Measurements from ENCODE around the gene CENPH.
A peak's percentile ranks its signal among the peaks of the same experiment; 100 is the strongest.
"Not testable (repeated sequence)": the region's sequence is repeated elsewhere in the genome, so short reads cannot be mapped to it uniquely, and the experiment has no call there.

Gene CENPH

GRCh38 chr5:69189162-69190086, at the start of gene CENPH:
CENPH (plus strand) TSS chr5:69189583; CDS start chr5:69189635, 52 bp downstream.
- DNase-seq: peak; percentile 74

DNA sequence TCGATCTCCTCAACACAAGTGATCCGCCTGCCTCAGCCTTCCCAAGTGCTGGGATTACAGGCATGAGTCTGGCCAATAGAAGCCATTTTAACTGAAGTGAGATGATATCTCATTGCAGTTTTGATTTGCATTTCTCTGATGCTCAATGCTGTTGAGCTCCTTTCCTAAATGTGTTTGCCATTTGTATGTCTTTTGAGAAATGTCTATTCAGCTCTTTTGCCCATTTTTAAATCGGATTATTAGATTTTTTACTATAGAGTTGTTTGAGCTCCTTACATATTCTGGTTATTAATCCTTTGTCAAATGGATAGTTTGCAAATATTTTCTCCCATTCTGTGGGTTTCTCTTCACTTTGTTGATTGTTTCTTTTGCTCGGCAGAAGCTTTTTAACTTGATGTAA, 49.1 kb upstream of the CENPH start:
- DNase-seq: not testable (repeated sequence)

GRCh38 chr5:69140827-69141226, 48.6 kb upstream of the CENPH start:
- no peak for DNase-seq

GRCh38 chr5:69148576-69148975, 40.8 kb upstream of the CENPH start:
- not testable (repeated sequence) for DNase-seq

DNA sequence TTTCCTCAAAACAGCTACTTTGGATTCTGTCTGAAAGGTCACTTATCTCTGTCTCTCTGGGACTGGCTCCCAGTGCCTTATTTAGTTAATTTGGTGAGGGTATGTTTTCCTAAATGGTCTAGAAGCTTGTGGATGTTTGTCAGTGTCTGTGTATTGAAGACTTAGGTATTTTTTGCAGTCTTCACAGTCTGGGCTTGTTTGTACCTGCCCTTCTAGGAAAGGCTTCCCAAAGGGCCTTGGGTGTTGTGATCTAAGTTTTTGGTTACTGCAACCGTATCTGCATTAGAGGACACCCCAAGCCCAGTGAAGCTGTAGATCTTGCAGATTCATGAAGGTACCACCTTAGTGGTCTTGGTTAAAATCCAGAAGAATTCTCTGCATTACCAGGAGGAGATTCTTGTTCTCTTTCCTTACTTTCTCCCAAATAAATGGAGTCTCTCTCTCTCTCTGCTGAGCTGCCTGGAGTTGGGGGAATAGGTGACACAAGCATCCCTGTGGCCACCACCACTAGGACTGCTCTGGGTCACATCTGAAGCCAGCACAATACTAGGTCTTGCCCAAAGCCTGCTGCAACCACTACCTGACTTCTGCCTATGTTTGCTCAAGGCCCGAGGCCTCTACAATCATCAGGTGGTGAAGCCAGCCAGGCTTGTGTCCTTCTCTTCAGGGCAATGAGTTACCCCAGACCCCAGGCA, 40.3 kb upstream of the CENPH start:
- DNase-seq: no peak

DNA sequence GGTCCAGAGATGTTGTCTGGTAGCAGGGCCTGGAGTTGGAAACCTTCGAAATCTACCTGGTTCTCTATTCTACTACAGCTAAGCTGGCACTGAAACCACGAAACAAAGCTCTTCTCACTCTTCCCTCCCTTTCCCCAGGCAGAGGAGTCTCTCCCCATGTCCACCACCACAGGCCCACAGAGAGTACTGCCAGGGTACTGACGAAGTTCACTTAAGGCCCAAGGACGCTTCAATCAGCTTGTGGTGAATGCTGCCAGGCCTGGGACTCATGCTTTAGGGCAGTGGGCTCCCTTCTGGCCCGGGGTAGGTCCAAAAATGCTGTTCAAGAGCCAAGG, 39.7 kb upstream of the CENPH start:
- DNase-seq: no peak

DNA sequence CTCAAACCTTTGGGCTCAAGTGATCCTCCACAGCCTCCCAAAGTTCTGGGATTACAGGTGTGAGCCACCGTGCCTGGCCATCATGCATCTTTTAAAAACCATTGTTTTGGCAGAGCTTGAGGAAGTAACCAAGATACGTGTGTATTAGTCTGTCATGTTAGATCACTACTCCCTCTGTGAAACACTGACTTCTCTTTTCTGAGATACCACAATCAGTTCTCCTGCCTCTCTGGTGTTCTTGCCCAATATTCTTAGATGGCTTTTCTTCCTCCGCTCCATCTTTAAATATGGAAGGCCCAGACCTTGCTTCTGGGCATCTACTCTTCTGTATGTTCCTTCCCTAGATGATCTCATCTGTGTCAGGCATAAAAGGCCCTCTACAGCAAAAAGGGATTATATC, 36.7 kb upstream of the CENPH start:
- no peak for DNase-seq

DNA sequence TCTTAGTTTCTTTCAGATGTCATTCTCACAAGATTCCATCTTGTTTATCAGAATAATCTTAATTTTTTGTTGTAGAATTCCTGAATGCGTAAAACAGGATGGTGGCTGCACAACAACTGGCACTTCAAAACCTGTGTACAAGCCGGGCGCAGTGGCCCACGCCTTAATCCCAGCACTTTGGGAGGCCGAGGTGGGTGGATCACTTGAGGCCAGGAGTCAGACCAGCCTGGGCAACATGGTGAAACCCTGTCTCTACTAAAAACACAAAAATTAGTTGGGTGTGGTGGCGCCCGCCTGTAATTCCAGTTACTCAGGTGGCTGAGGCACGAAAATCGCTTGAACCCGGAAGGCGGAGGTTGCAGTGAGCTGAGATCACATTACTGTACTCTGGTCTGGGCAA, 32.9 kb upstream of the CENPH start:
- DNase-seq: no peak

GRCh38 chr5:69158039-69158438, 31.3 kb upstream of the CENPH start:
- no peak for DNase-seq

DNA sequence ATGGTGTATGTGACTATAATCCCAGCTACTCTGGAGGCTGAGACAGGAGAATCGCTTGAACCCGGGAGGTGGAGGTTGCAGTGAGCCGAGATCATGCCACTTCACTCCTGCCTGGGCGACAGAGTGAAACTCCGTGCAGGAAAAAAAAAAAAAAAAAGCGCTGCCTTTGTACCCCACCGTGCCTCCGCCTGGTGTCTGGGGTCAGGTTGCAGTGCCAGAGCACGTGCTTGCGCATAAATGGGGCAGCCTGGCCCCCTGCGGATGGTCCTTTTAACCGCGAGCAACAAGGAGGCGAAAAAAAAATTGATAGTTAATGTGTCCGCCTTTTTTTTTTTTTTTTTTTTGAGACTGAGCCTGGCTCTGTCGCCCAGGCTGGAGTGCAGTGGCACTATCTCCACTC, 28.7 kb upstream of the CENPH start:
- DNase-seq: no peak

DNA sequence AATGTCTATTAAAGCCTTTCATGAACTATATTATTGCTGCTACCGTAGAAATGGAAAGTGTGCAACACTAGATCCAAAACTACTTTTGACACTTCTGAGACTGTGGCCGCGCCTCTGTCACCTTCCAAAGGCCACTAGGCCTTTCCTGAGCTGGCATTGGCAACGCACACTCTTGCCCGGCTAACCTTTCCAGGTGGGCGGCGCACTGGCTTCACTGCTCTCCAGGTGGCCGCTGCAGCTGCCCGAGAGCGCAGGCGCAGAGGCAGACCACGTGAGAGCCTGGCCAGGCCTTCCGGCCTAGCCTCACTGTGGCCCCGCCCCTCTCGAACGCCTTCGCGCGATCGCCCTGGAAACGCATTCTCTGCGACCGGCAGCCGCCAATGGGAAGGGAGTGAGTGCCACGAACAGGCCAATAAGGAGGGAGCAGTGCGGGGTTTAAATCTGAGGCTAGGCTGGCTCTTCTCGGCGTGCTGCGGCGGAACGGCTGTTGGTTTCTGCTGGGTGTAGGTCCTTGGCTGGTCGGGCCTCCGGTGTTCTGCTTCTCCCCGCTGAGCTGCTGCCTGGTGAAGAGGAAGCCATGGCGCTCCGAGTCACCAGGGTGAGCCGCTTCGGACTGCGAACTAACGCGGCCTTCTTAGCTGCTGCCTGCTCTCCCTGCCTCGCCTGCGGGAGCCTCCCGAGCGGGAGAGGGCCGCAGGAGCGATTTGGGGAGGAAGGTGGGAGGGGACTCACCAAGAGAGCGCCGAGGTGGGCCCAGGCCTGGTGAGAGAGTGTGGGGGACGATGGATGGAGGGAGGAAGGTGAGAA, 22.5 kb upstream of the CENPH start, which contains the start of gene CCNB1:
Gene CCNB1 (plus strand): TSS at position 465 of the 807 bp plus-strand sequence. CDS start 113 bp downstream, at position 578.
- peak; percentile 92 for DNase-seq

- DNase-seq: no peak
Measured at GRCh38 chr5:69167493-69167855, 21.9 kb upstream of the CENPH start.

GRCh38 chr5:69167929-69168328, 21.5 kb upstream of the CENPH start:
- DNase-seq: no peak

DNA sequence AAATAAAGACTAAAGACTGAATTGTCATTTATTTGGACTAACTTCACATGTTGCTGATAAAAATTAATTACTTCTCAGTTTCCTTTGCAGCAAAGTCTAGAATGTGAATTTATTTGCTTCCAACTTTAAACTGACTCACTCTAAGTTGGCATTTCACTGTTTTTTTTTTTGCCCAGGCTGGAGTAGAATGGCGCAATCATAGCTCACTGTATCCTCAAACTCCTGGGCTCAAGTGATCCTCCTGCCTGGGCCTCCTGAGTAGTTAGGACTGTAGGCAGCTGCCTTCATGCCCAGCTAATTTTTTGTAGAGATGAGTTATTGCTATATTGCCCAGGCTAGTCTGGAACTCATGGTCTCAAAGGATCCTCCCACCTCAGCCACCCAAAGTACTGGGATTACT, 18.9 kb upstream of the CENPH start:
- DNase-seq: no peak

- DNase-seq: no peak
Measured at GRCh38 chr5:69170969-69171368, 18.4 kb upstream of the CENPH start.

GRCh38 chr5:69181659-69182293, 7.6 kb upstream of the CENPH start:
- not testable (repeated sequence) for DNase-seq

DNA sequence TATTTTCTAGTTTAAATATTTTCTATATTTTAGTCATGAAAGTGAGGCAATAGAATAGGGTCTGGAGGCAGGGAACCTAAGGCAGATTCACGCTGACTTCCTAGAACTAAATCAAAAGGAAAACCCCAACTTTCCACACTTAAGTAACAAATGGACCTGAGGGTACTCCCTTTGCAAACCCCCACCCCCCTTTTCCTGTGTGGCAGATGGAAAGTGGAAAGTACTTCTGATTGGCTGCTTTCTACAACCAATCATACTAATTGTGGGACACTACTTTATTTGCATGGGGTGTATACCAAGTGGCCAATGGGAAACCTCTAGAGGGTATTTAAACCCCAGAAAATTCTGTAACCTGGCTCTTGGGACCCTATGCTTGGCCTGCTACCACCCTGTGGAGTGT, 4.8 kb upstream of the CENPH start:
- no peak for DNase-seq

DNA sequence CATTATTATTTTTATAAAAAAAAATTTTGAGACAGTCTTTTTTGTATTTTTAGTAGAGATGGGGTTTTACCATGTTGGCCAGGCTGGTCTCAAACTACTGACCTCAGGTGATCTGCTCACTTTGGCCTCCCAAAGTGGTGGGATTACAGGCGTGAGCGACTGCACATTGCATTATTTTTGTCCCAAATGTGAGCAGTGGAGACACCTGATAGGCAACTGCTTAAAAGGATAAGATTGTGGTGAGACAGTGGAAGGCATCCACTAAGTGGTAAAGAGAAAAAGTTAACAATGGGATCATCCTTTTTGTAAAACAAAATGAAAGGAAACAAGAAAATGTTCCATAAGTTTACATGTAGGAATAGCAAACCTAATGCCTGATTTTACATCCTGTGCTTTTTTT, 2.0 kb upstream of the CENPH start:
- no peak for DNase-seq

GRCh38 chr5:69188811-69189161, 597 bp upstream of the CENPH start:
- DNase-seq: no peak

- DNase-seq: no peak
Measured at GRCh38 chr5:69202497-69202896, 13.1 kb downstream of the CENPH start.

GRCh38 chr5:69206528-69207190, 17.3 kb downstream of the CENPH start:
- no peak for DNase-seq

GRCh38 chr5:69209602-69210001, 20.2 kb downstream of the CENPH start:
- DNase-seq: no peak
